GM21526 (cell line): ENCODE data around the gene POLE4.

Experiments
- ATAC-seq: cut with Tn5 transposase; IDR thresholded peaks from one replicate; pipeline ENCODE4 v1.9.1; 2021; ENCODE audit warnings: moderate library complexity; ENCODE audit not compliant: unreplicated experiment, low FRiP score

POLE4 gene

DNA sequence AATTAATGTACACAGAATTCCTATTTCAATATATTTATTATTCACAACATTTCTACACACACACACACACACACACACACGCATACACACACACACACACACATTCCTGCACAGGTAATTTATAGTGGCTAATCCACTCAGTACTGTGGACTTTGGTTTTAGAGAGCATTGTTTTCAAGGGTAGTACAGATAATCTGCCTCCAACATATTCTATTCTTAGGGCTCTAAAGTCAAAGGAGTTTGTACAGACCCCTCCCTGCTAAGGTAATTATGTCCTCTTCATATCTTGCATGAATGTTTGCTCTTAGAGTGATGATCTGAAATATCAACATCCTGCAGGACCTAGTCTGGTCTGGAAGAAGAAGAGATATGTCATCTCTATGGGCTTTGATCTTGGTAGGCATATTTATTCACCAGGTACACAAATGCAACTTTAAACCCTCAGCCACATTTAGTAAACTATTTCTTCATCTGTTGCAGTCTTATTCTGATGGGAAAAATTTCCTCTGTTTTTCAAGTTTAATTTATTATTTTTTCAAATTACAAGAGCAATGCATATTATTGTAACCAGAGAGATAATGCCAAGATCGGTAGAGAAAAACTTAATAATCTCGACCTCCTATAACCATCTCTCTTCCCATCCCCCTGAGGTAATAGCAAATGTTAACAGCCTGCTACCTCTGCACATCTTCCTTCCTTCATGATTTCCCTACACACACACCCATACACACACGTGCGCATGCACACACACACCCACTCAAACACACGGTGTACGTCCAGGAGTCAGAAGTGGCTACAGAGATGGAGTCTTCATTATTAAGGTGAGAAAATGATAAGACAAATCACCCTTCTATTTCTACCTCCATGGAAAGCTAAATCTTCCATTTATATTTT, 18.3 kb upstream of the POLE4 start:
- ATAC-seq: no peak

DNA sequence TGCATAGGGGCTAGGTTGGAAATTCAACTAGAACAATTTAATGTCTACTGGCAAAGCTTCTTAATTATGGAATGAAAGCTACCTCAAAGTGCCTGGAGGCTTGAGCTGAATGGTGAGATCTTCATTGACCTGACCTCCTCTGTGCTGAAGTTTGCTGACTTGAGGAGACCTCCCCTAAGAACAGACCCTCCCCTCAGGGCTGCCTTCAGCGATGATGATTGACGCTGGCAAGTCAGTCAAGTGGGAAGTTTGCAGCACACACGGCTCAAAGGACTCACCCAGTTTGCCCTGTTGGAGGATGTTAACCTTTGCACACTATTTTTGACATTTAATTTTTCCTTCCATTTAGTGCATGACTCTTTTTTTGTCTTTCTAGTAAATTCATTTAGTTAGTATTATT, 17.2 kb upstream of the POLE4 start:
- no peak for ATAC-seq

DNA sequence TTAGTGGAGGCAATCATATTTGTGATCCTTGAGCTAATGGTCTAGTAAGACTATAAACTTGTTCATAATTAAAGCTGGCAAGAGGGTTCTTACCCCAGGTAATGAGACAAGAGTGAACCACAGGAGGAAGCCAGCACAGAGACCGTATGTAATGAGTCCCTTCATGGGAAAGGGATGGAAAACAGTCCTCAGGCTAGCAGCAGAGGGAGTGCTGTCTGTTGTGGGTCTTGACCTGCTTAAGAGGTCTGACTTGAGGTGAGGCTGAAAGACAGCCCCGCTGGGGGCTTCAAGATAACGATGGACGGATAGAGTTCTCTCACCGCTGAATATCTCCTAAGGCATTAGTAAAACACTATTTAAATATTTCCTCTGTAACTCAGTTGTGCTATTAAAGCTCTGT, 16.2 kb upstream of the POLE4 start:
- ATAC-seq: no peak

DNA sequence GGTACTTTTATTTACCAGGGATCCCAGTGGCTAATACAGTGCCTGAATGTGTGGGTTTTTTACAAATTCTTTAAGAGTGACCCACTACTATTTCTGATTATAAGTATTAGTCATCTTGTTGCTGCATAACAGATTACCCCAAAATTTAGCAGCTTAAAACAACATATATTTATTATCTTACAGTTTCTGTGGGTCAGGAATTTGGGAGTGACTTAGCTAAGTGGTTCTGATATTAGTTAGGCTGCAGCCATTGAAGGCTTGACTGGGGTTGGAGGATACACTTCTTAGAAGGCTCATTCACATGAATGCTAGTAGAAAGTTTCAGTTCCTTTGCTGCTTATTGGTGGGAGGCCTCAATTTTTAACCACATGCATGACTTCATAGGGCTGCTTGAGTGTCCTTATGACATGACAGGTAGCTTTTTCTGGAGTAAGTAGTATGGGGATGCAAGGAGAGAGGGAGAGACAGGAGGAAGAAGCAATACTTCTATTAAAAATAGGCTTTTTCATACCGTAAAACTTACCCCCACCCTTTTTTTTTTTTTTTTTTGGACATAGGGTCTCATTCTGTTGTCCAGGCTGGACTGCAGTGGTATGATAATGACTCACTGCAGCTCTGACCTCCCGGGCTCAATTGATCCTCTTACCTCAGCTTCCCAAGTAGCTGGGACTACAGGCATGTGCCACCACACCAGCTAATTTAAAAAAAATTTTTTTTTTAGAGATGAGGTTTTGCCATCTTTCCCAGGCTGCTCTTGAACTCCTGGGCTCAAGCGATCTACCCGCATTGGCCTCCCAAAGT, 13.3 kb upstream of the POLE4 start:
- peak; percentile 99 for ATAC-seq

DNA sequence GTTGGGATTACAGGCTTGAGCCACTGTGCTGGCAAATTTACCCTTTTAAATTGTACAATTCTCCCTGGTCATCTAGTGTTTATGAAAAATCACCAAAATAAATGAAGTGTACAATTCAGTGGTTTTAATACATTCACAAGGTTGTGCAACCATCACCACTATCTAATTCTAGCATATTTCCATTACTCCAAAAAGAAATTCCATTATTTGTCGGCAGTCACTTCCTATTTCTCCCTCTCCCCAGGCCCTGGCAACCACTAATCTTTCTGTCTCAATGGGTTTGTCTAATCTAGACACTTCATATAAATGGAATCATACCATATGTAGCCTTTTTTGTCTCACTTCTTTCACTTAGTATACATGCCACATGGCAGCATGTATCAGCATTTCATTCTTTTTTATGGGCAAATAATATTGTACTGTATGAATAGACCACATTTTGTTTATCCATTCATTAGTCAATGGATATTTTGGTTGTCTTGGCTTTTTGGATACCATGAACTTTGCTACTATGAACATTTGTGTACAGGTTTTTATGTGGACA, 12.6 kb upstream of the POLE4 start:
- ATAC-seq: no peak

DNA sequence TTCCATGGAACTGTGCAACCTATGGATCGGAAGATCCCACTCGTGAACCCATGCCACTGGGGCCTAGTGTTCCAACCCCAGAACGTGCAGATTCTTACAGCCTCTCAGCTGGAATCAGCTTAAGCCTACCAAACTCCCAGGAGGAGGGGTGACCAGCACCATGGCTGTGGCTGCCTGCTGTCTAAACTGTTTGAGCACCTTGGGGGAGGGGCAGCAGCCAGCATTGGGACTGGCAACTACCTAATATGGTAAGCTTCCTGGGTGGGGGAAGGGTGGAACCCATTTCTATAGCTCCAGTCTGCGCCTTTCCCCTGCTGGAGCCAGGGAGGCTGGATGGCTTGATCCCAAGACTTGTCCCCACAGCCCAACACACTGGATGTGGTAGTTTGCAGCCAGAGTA, 10.7 kb upstream of the POLE4 start:
- no peak for ATAC-seq

DNA sequence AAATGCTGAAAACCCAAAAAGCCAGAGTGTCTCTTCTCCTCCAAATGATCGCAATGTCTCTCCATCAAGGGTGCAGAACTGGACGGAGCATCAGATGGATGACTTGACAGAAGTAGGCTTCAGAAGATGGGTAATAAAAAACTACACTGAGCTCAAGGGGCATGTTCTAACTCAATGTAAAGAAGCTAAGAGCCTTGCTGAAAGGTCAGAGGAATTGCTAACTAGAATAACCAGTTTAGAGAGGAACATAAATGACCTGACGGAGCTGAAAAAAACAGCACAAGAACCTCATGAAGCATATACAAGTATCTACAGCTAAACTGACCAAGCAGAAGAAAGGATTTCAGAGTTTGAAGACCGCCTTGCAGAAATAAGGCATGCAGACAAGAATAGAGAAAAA, 9.7 kb upstream of the POLE4 start:
- ATAC-seq: no peak

DNA sequence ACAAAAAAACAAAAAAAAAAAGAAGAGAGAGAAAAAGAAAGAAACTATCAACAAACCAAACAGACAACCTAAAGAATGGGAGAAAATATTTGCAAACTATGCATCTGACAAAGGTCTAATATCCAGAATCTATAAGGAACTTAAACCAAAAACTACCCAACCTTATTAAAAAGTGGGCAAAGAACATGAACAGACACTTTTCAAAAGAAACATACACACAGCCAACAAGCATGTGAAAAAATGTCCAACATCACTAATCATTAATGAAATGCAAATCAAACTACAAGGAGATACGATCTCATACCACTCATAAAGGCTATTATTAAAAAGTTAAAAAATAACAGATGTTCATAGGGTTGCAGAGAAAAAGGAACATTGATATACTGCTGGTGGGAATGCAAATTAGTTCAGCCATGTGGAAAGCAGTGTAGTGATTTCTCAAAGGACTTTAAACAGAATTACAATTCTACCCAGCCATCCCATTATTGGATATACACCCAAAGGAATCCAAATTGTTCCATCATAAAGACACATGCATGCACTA, 7.2 kb upstream of the POLE4 start:
- no peak for ATAC-seq

DNA sequence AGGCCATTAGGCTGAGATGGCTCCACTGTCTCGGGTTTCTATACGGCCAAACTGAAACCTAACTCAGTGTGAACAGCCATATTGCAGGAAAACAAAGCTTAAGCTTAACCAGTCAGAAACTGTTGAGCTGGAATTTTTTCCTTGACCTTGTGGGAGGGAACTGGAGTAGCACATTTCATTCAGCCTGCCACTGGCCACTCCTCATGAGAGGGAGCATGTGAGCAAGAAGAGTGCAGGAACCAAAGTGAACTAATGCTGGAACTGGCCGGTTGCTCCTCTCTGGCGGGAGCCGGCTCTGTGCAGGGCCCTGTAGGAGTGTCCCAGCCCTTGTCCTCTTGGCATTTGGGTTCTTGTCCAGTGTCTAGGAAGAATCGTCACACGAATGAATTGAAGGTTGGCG, 5.9 kb upstream of the POLE4 start:
- no peak for ATAC-seq

DNA sequence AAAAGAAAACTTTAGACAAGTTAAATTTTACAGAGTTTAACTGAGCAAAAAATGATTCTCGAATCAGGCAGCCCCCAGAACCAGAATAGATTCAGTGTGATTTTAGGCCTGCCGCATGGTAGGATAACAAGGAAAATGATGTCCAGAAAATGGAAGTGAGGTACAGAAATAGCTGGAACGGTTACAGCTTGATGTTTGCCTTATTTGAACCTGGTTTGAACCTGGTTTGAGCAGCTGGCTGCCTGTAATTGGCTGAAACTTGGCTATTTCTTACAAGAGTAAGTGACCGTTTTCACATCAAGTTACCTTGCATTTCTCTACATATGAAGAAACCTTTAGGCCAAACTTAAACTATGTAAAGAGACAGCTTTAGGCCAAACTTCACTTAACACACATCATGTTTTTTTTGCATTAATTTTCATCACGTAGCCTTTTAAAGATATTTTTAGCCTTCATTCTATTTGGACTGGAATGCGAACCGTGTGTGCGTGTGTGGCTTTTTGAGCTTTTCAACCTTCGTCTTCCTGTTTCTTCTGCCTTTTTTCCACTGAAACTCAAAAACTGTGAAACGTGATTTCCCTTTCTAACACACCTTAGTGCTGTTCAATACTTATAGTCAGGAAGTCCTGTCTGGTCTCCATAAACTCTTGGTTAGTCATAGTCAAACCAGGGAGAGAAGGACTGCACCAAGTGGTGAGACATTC, 4.5 kb upstream of the POLE4 start:
- ATAC-seq: no peak

DNA sequence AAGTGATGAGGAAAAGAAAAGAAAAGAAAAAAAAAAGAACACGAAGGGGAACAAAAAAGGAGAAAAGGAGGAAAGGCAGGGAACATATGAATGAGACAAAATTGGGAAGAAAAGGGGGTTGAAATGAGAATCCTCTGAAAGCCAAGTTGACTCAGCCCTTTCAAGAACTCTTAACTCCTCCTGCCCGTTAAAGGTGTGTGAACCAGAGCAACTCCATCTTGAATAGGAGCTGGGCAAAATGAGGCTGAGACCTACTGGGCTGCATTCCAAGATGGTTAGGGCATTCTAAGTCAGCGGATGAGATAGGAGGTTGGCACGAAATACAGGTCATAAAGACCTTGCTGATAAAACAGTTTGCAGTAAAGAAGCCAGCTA, 4.0 kb upstream of the POLE4 start:
- ATAC-seq: no peak

DNA sequence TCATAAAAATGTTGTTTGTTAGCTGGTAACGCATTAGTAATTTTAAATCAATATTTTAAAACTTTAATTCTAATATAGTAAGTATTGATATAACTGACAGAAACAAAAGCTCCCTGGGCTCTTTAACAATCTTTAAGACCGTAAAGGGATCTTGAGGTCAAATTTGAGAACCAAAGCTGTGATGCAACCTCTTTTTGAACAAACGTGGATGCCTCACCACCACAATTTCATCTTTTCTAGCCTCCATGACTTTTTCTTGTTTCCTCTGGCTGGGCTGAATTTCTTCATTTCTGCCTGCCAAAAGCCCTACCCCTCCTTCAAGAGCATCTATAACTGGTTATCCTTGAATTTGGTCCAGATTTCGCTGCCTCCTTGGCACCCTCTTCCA, 563 bp upstream of the POLE4 start:
- ATAC-seq: no peak

DNA sequence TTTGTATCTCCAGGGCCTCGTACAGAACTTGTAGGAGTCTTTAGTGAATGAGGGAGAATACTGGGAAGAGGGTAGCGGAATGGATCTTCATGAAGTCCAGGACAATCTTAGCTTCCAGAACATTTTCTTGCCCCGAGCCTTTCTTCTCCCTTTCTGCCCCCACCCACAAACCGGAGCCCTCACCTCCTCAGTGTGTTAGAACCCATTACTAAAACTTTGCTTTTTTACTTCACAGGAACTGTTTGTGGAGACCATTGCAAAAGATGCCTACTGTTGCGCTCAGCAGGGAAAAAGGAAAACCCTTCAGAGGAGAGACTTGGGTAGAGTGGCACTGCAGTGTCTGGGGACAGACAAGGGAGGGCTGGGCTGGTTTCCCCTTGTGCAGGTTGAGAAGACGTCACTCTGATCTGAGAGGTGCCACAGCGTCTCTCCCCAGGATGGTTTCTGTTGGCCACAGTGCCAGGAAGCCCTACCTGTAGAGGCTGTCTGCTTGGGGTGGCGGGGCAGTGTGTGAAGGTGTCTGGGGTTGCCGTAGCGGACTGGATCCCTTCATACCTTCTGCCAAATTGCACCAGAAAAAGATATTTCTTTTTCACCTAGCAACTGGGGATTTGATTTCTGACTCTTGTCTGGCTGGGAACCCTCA, 786 bp downstream of the POLE4 start:
- ATAC-seq: no peak

DNA sequence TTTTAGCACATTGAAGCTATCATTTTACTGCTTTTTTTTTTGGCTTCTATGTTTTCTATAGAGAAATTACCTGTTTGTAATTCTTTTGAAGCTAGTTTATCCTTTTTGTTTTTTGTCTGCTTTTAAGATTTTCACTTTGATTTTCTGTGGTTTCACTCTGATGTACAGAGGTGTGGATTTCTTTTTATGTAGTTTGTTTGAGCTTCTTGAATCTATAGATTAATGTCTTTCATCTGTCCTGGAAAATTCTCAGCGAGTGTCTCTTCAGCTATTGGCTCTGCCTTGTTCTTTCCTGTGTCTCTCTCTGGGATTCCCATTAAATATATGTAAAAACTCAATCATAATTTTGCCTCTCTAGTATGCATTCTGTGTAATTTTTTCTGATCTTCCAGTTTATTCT, 8.4 kb downstream of the POLE4 start:
- ATAC-seq: no peak

DNA sequence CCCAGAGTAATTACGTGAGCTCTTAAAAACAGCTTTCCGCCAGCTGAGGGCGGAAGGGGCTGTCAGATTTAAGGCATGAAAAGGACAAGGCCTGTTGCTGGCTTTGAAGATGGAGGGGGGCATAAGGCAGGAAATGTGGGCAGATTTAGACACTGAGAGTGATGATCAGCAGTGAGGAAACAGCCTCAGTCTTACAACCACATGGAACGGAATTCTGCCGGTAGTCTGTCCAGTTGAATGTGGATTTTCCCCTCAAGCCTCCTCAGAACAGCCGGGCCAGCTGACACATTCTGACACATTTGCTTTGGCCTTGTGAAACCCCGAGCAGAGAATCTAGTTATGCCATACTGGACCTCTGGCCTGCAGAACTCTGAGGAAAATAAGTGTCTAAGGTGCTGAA, 16.6 kb downstream of the POLE4 start:
- ATAC-seq: no peak

DNA sequence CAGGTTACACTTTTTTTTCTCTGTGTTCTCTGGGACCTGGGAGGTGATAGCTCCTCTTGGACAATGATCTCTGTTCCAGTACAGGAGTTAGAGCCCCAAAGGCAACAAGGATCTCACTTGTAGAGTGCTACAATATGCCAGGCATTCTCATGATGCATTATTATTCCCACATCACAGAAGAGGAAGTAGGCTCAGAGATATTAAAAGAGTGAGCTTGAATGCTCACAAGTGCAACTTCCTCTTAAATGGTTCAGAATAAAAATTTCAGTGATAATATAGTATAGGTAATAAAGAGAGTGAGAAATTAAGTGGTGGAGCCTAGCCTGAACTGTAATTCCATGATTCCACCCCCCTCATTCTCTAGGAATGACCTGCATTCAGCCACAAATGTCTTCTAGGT, 21.4 kb downstream of the POLE4 start:
- no peak for ATAC-seq

DNA sequence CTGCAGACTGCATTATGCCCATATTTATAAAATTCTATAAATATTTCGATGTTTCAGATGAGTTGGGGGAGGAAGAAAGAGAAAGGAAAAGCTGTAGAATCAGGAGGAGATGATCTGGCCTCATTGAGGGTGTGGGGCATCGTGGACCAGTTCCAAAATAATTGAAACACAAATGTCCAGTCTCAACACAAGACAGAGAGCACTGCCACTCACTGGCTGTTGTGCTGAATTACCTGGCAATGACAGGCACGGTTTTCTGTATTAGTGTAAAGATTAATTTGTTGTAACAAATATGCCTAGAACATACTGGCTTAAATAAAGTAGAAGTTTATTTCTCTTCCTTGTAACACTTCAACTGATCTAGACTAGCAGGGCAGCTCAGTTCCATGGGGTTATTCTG, 24.1 kb downstream of the POLE4 start:
- no peak for ATAC-seq

DNA sequence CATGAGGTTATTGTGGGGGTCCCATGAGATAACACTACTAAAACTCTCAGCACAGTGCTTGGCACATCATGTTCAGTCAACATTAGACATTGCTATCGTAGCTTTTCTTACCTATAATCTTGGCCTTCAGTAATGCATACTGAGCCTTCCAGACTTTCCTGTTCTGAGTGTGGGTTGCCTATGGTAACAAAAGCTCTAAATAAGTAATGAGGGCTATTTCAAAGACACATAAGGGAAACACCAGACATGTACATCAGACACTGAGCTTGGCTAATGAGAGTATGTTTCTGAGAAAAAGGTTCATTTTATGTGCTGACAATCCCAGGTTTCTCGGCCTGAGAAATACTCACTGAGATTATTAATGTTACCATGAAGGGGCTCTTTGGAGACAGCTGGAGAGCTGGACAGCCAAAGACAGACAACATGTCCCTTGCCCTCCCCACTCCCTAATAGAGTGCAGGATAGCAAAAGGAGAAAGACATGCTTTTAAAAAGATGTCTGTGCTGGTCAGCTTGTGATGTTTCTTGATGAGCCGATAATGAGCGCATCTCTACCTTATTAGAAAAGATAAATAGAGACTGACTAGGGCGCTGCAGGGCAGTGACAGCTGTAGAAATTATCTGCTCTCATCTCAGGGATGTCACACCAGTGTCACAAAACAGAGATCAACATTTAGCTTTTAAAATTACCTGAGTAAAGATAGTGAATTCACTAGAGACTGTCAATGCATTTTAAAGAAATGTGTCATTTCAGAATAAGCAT, 25.4 kb downstream of the POLE4 start:
- ATAC-seq: no peak

DNA sequence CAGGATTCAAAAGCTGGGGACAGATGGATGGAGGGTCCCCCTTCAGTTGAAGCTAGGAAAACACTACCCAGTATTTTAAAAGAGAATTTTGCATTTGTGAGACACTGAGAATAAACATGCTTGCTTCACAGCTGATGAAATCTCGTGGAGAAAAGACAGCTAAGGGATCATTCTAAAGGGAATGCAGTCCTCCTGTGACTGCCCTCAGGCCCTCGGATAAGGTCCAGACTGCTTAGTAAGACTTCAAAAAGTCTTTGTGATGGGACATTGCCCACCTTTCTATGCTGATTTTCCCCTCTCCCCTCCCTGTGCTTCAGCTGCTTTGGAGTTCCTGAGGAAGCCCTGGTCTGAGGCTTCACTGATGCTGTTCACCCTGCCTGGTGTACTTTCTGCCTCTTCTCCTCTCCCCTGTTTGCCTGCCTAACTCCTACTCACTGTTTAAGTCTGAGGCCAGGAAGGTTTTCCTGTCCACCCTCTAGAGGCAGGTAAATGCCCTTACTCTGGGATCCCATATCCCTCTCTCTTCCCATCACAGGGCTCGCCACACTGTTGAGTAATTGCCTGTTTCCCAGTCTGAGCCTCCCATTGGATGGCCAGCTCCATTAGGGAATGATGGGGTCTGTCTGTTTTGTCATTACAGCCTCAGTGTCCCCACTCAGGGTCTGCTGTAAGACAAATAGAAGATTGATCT, 26.6 kb downstream of the POLE4 start:
- ATAC-seq: no peak
